DND-41 (cell line): ENCODE measurements around the gene RFK.
A peak's percentile ranks its signal among the peaks of the same experiment; 100 is the strongest.

ENCODE experiments used
- ATAC-seq: fragments of 200-7000 bp; cut with Tn5 transposase; 3 replicates; pipeline ENCODE4 v1.9.1; 2021; ENCODE audit warnings: low read depth; ENCODE audit not compliant: insufficient read depth
- DNase-seq: peaks from one replicate; pipeline ENCODE4 v3.0.0-alpha.2; 2020
- H2AFZ ChIP-seq: 2 replicates; pipeline ENCODE4 v1.6.0; 2012; ENCODE audit warnings: low read depth, low read length
- H3K27ac ChIP-seq: 2 replicates; pipeline ENCODE4 v1.5.1; 2012; ENCODE audit warnings: low read length, inconsistent platforms
- H3K27me3 ChIP-seq: fragments of 200-600 bp; sonication (generic); 2 replicates; pipeline ENCODE4 v1.6.0; 2012; ENCODE audit warnings: low read length, mild to moderate bottlenecking, inconsistent platforms; ENCODE audit not compliant: insufficient read depth, poor library complexity
- H3K36me3 ChIP-seq: 2 replicates; pipeline ENCODE4 v1.5.1; 2012; ENCODE audit warnings: low read length, inconsistent platforms; ENCODE audit not compliant: insufficient read depth
- H3K4me1 ChIP-seq: 2 replicates; pipeline ENCODE4 v1.5.1; 2012; ENCODE audit warnings: mild to moderate bottlenecking, low read length; ENCODE audit not compliant: insufficient read depth
- H3K4me2 ChIP-seq: 2 replicates; pipeline ENCODE4 v1.6.0; 2012; ENCODE audit warnings: mild to moderate bottlenecking, moderate library complexity, low read length, inconsistent platforms; ENCODE audit not compliant: insufficient read depth
- H3K4me3 ChIP-seq, 2 experiments: fragments of 200-600 bp in 1 of 2; shearing (Covaris generic) in 1 of 2; 2 replicates each; pipeline ENCODE4 v1.5.1; 2012 to 2016; ENCODE audit warnings: inconsistent platforms in 2 of 2, low read length in 2 of 2, mild to moderate bottlenecking in 2 of 2, low read depth in 1 of 2, moderate library complexity in 1 of 2
- H3K79me2 ChIP-seq: 2 replicates; pipeline ENCODE4 v1.6.0; 2012; ENCODE audit warnings: low read length, inconsistent platforms; ENCODE audit not compliant: insufficient read depth
- H3K9ac ChIP-seq: 2 replicates; pipeline ENCODE4 v1.6.0; 2012; ENCODE audit warnings: low read depth, mild to moderate bottlenecking, inconsistent platforms, low read length, moderate library complexity
- H3K9me3 ChIP-seq: 2 replicates; pipeline ENCODE4 v1.5.1; 2012; ENCODE audit warnings: low read length, moderate library complexity, mild to moderate bottlenecking, inconsistent platforms; ENCODE audit not compliant: insufficient read depth, severe bottlenecking
- H4K20me1 ChIP-seq: 2 replicates; pipeline ENCODE4 v1.6.0; 2012; ENCODE audit warnings: low read length; ENCODE audit not compliant: insufficient read depth
- EZH2 ChIP-seq: IDR thresholded peaks from 3 replicates; pipeline ENCODE4 v1.6.1; 2012; ENCODE audit warnings: borderline replicate concordance, low read depth, mild to moderate bottlenecking, moderate library complexity, low read length, inconsistent platforms; ENCODE audit not compliant: severe bottlenecking
- TF ChIP-seq, protein P1 (sequence below): IDR thresholded peaks from 2 replicates; pipeline ENCODE4 v1.5.1; 2012; ENCODE audit warnings: borderline replicate concordance, low read length, moderate library complexity, mild to moderate bottlenecking; ENCODE audit not compliant: poor library complexity, severe bottlenecking; ENCODE audit errors: extremely low read depth

RFK gene

DNA sequence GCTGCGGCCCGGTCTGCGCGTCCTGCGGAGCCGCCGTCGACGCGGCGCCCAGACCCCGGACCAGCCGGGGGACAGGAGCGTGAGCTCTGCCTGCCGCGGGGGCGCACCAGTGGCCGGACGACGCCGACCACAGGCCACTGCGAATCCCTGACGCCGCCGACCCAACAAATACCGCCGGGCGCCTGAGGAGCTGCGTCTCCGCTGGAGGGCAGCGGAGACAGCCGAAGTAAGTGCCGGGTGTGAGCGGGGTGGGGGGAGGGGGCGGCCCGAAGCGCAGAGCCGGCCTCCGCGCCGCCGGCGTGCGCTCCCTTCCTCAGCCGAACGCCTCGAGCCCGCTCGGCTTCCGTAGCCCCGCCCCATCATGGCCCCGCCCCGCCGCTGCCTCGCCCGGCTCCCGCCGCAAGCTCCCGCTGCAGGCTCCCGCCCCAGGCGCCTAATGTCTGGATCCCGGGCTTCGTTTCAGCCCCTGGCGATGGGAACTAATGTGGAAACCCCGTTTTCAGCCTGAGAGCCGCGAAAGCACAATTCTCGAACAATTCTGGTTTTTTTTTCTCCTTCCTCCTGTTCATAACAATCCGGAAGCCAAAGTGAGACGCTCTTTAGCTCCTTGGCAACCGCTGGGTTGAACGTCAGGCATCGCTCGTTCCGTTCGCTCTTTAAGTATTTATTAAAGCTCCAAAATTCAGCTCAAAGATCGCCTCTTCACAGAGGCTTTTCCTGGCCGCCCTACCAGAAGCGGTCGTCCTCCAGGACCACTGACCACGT, at the start of gene RFK:
RFK (minus strand) TSS at position 232 of the 765 bp plus-strand sequence. CDS start 255 bp downstream, outside the sequence.
- Histone ChIP-seq H3K4me3 (peak within 1 kb of the TSS; percentile 92 to 96), H3K9ac (peak within 1 kb of the TSS; percentile 88), H3K27ac (peak within 1 kb of the TSS; percentile 91), H3K36me3 (peaks cover 16% of the 10 kb centered on the region), H3K4me2 (peak within 1 kb of the TSS; percentile 98), H3K79me2 (peaks cover 24% of the 10 kb centered on the region), H3K27me3 (no peaks in the 10 kb centered on the region), H3K9me3 (no peaks in the 10 kb centered on the region), H3K4me1 (peaks cover 29% of the 10 kb centered on the region), H4K20me1 (no peaks in the 10 kb centered on the region), H2AFZ (peak within 1 kb of the TSS; percentile 99)
- peak; percentile 81 for ATAC-seq
- peak; percentile 91 for DNase-seq
- TF ChIP-seq EZH2, result no peak
- TF ChIP-seq, protein P1, sequence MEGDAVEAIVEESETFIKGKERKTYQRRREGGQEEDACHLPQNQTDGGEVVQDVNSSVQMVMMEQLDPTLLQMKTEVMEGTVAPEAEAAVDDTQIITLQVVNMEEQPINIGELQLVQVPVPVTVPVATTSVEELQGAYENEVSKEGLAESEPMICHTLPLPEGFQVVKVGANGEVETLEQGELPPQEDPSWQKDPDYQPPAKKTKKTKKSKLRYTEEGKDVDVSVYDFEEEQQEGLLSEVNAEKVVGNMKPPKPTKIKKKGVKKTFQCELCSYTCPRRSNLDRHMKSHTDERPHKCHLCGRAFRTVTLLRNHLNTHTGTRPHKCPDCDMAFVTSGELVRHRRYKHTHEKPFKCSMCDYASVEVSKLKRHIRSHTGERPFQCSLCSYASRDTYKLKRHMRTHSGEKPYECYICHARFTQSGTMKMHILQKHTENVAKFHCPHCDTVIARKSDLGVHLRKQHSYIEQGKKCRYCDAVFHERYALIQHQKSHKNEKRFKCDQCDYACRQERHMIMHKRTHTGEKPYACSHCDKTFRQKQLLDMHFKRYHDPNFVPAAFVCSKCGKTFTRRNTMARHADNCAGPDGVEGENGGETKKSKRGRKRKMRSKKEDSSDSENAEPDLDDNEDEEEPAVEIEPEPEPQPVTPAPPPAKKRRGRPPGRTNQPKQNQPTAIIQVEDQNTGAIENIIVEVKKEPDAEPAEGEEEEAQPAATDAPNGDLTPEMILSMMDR, result peak; percentile 43

DNA sequence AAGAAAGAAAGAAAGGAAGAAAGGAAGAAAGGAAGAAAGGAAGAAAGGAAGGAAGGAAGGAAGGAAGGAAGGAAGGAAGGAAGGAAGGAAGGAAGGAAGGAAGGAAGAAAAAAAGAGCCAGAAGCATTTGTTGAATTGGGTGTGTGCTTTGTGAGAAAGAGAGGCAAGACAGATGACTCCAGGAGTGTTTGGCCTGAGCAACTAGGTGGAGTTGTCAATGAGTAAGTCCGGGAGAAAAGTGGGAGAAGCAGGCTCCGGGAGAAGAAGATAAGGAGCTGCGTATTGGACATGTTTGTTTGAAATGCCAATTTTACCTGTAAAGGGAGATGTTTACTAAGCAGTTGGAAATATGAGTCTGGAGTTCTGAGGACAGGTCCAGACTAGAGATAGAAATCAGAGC, 49.7 kb upstream of the RFK start:
- Histone ChIP-seq H3K27me3 (no peaks in the 10 kb centered on the region), H3K79me2 (no peaks in the 10 kb centered on the region), H3K36me3 (no peaks in the 10 kb centered on the region), H3K27ac (no peak overlapping the region), H2AFZ (no peak overlapping the region), H3K9ac (no peak overlapping the region), H3K4me1 (no peaks in the 10 kb centered on the region), H3K9me3 (no peaks in the 10 kb centered on the region), H4K20me1 (no peaks in the 10 kb centered on the region), H3K4me3 (no peak overlapping the region), H3K4me2 (no peak overlapping the region)
- DNase-seq, result no peak
- TF ChIP-seq, protein P1, result no peak
- TF ChIP-seq EZH2, result no peak
- ATAC-seq, result no peak

- Histone ChIP-seq H3K27ac (no peak overlapping the region), H3K27me3 (no peaks in the 10 kb centered on the region), H3K9ac (no peak overlapping the region), H3K4me1 (no peaks in the 10 kb centered on the region), H3K4me3 (no peak overlapping the region), H3K79me2 (no peaks in the 10 kb centered on the region), H2AFZ (no peak overlapping the region), H3K36me3 (no peaks in the 10 kb centered on the region), H4K20me1 (no peaks in the 10 kb centered on the region), H3K4me2 (no peak overlapping the region), H3K9me3 (no peaks in the 10 kb centered on the region)
- DNase-seq (no peak), ATAC-seq (no peak)
- TF ChIP-seq EZH2, result no peak
- TF ChIP-seq, protein P1, result no peak
These were observed 47.5 kb upstream of the RFK start for GRCh38 chr9:76441551-76442322.
